Measurements from ENCODE around the gene FAM83G. TPM values are rescaled to one million over a fixed set of nuclear protein-coding genes. Genes with fewer than 3 reads are reported as not detected.

Gene FAM83G, protein sequence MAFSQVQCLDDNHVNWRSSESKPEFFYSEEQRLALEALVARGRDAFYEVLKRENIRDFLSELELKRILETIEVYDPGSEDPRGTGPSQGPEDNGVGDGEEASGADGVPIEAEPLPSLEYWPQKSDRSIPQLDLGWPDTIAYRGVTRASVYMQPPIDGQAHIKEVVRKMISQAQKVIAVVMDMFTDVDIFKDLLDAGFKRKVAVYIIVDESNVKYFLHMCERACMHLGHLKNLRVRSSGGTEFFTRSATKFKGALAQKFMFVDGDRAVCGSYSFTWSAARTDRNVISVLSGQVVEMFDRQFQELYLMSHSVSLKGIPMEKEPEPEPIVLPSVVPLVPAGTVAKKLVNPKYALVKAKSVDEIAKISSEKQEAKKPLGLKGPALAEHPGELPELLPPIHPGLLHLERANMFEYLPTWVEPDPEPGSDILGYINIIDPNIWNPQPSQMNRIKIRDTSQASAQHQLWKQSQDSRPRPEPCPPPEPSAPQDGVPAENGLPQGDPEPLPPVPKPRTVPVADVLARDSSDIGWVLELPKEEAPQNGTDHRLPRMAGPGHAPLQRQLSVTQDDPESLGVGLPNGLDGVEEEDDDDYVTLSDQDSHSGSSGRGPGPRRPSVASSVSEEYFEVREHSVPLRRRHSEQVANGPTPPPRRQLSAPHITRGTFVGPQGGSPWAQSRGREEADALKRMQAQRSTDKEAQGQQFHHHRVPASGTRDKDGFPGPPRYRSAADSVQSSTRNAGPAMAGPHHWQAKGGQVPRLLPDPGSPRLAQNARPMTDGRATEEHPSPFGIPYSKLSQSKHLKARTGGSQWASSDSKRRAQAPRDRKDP
- 4.7 and 13.1 TPM in 2 replicates for total RNA-seq

DNA sequence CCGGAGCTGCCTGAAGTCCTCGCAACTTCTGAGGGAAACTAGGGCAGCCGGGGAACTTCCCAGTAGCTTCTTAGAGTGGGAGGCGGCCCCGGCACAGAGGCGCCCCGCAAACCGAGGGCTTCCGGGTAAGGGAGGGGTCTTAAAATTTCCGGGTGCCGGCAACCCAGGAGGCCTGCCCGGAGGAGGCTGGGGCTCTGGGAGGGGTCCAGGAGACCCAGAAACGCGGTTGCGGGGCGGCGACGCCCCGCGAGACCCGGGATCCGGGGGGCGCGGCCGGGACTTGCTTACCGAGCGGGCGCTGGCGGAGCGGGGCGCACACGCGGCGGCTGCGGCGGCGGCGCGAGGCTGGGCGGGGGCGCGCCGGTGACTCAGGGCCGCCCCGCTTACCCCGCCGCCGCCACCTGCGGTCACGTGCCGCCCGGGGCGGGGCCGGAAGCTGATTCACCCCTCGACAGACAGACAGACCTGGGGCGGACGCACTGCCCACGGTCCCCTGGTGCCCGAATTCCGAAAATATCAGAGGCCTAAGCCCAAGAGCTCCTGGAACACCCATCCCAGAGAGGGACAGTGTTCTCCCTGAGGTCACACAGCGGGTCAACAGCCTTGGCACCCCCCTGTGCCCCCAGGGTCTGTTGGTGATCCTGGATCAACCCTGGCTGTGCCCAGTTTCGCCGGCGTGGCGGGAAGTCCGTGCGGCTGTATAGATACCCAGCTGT, at the start of gene FAM83G:
Gene FAM83G, minus strand, starts transcription at position 344 of the 716 bp plus-strand sequence. CDS start 723 bp downstream, outside the sequence.

DNA sequence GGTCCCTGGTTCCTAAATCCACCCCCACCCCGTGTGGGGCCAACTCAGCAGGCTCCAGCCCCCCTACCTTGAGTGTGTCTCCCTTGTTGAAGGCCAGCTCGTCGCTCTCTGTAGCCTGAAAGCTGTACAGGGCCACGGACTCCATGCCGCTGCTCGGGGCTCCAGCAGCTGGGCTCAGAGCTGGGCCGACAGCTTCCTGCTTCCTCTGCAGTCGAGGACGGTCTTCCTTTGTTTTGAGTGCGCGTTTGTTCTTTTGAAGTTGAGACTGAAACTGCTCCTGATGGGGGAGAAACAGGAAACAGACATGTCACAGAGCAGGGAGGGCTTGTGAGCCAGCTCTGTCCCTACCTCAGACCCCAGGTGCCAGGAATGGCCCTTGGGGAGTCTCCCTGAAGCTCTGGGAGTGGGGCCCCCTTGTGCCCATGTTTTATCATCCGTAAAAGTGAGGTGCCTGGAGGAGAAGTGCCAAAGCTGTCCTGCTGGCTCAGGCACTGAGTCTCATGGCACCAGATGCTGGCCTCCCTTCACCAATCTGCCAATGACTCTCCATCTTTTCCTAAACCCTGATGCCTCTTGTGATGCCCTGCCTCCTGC, 42.3 kb upstream of the FAM83G start, which contains the start of gene GRAP:
Gene GRAP, minus strand, starts transcription at position 176 of the 594 bp plus-strand sequence. Its CDS starts 31 bp downstream, at position 145.

DNA sequence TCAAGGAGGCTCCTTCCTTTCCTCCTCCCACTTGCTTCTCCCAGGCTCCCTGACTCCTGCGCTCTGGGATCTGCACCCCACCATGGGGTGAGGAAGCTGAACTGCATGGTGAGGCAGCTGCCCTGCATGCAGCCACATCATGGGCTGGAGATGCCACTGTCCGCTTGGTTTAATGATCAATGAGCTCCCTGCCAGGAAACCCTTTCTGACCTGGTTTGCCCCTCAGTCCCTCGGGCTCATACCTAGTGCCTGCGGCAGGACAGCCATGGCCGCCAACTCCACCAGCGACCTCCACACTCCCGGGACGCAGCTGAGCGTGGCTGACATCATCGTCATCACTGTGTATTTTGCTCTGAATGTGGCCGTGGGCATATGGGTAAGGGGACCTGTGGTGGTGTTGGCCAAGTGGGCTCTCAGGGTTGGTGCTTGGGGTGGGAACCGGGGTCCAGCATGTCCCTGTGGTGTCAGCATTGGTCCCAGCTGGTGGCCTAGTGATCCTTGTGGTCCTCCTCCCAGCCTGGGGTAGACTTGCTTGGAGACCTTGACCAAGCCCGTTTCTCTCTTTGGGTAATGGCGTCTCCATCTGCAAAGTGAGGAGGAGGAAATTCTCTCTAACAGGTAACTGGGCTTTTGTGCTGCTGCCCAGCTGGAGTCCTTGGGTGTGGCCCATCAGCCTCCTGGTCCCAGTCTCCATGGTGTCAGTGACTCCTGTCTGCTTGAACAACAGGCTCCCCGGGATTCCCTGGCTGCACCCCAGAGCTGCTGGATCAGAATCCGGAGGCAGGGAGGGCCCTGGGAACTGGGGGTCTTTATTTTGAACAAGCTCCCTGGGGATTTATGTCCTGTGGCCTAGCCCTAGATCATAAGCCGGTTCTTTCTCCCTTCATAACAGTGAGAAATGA, 52.4 kb downstream of the FAM83G start, which contains the start of gene SLC5A10:
Gene SLC5A10, plus strand, starts transcription at position 225 of the 902 bp plus-strand sequence. Its CDS starts 41 bp downstream, at position 266.

Other genes starting within 250 kb of the FAM83G start
- 30.1 and 65.4 TPM in 2 replicates for gene TVP23B, start 223.6 kb downstream of the FAM83G start, total RNA-seq
- gene PRPSAP2, start 146.6 kb downstream of the FAM83G start, total RNA-seq = 34.5 and 45.8 TPM in 2 replicates
- gene SLC5A10, start 52.6 kb downstream of the FAM83G start, total RNA-seq = under 0.01 TPM in 1 of 2 replicates, not detected in the other
- gene GRAP, start 42.2 kb upstream of the FAM83G start, total RNA-seq = 47.9 and 63.0 TPM in 2 replicates
- 13.3 and 67.8 TPM in 2 replicates for gene GRAPL, start 122.8 kb upstream of the FAM83G start, total RNA-seq
- 18.0 and 50.2 TPM in 2 replicates for gene EPN2, start 232.6 kb upstream of the FAM83G start, total RNA-seq

Measured in bladder microvascular endothelial cell (primary cell).